Adrenal gland (tissue), 12 donors: Measurements from ENCODE around the gene ARL15. TPM values are rescaled to one million over a fixed set of nuclear protein-coding genes. Genes with fewer than 3 reads are reported as not detected.

Experiments
- DNase-seq, 7 donors: peaks; one replicate each; pipeline ENCODE4 v3.0.0-alpha.2; 2019 to 2020
- H3K27ac ChIP-seq, 5 donors: fragments of 200-600 bp; sonication (generic) in 4 of 5; 1 replicate in 3 of 5; 2 replicates in 2 of 5; pipeline versions ENCODE4 v1.5.1 to v1.8.0; 2016 to 2020; ENCODE audit warnings: mild to moderate bottlenecking in 1 of 5
- H3K27me3 ChIP-seq: fragments of 200-600 bp; 2 replicates; pipeline ENCODE4 v1.8.0; 2021
- H3K36me3 ChIP-seq, 2 donors: fragments of 200-600 bp; replicated peaks in 1 of 2; 1 replicate in 1 of 2; 2 replicates in 1 of 2; pipeline versions ENCODE4 v1.5.1 to v1.8.0; 2018 to 2022
- H3K4me1 ChIP-seq, 2 donors: fragments of 200-600 bp; replicated peaks in 1 of 2; 1 replicate in 1 of 2; 2 replicates in 1 of 2; pipeline versions ENCODE4 v1.5.1 to v1.8.0; 2018 to 2021
- H3K4me3 ChIP-seq, 4 donors: fragments of 200-600 bp; sonication (generic) in 3 of 4; one replicate each; pipeline ENCODE4 v1.5.1; 2016 to 2018
- H3K9me3 ChIP-seq, 3 donors: fragments of 200-600 bp; sonication (generic) in 1 of 3; replicated peaks in 1 of 3; 1 replicate in 2 of 3; 2 replicates in 1 of 3; pipeline versions ENCODE4 v1.5.1 to v1.8.0; 2016 to 2021
- CTCF ChIP-seq, 6 experiments: fragments of 450-650 bp in 4 of 6; fragments of 200-600 bp in 2 of 6; sonication (generic) in 1 of 6; IDR thresholded peaks; 1 replicate in 5 of 6; 2 replicates in 1 of 6; pipeline versions ENCODE4 v1.5.1 to v1.8.0; 2016 to 2021; ENCODE audit warnings: antibody characterized with exemption in 6 of 6, mild to moderate bottlenecking in 2 of 6, moderate library complexity in 1 of 6
- POLR2A ChIP-seq, 2 donors: fragments of 450-650 bp; IDR thresholded peaks; one replicate each; pipeline ENCODE4 v1.6.1; 2017; ENCODE audit warnings: antibody characterized with exemption in 2 of 2, mild to moderate bottlenecking in 2 of 2, moderate library complexity in 1 of 2
- WGBS, 4 donors: extraction: QIAGEN DNeasy Blood & Tissue Kit in 2 of 4; methylation state at CpG; one replicate each; pipeline versions ENCODE4 v1.1.5 to v1.1.7; 2013 to 2017; 5-methylcytosine and 5-hydroxymethylcytosine counted together
- intact Hi-C, 2 donors: fragments of 100-400 bp; cut with DNase I; formaldehyde crosslinking; loops; one replicate each; pipeline versions ENCODE4 v1.14.1 to v1.15.0; 2022 to 2023
- microRNA counts, 2 donors: library from miRNA; unstranded; fragments of <30 nt; microRNA quantifications; one replicate each; lab custom pipeline; 2016
- microRNA-seq, 3 donors: library from miRNA; unstranded; fragments of <30 nt; microRNA quantifications; one replicate each; pipeline ENCODE4, GENCODE V29; 2017 to 2020
- polyA plus RNA-seq, 3 donors: library from polyadenylated mRNA; stranded (reverse); fragments of 200-250 nt in 2 of 3; fragments of 350-450 nt in 1 of 3; fragmentation: Illumina TruSeq in 1 of 3; extraction: RNeasy Lipid Tissue Mini Kit (QIAGEN cat#74804) in 1 of 3; gene quantifications; one replicate each; pipeline ENCODE4 v1.2.3, GENCODE V29; 2013 to 2014
- small RNA-seq, 2 donors: library from RNA; depleted of rRNA; stranded (forward); fragments of <200 nt; gene quantifications; one replicate each; pipeline ENCODE3, GENCODE V24; 2016
- total RNA-seq, 9 donors: library from RNA; depleted of rRNA in 4 of 9; stranded (reverse); fragments of >200 nt in 4 of 9; fragments of 120-200 nt in 1 of 9; fragmentation: NEBNext Ultra II Directional in 1 of 9; extraction: Animal tissue kit (Norgen Biotek cat#: 25700) in 1 of 9; gene quantifications; one replicate each; pipeline versions ENCODE4 v1.1.0 to v1.2.4, GENCODE V29; 2013 to 2023
- donor health status: healthy with polysubstance abuse.
- donor health status: Bipolar disorder and iron deficiency.
- donor health status: DM: yes; HTN: yes; CAD: no.
- donor health status: DM: no; HTN: no; CAD: no.
- donor health status: DM: no; HTN: no; CAD: no.
- donor health status: DM: yes; HTN: yes; CAD: no.

Gene ARL15
- total and polyA plus RNA-seq, 12 donors: 12.1 to 85.6 (median 38.9) TPM

GRCh38 chr5:53834500-53834899 is 475.9 kb downstream of the ARL15 start:
- 45 to 62% (median 56%) methylated on average over 4 of the region's 4 CpGs for WGBS, 4 donors
- intact Hi-C loops: no loop called here
- no peaks in the 10 kb centered on the region for H3K9me3 ChIP-seq
- no peaks in the 10 kb centered on the region for H3K27me3 ChIP-seq
- no peak for DNase-seq
- H3K4me1 ChIP-seq: no peaks in the 10 kb centered on the region
- TF ChIP-seq CTCF (IDR thresholded peaks at IDR 0.05): no peak
- no peak for TF ChIP-seq POLR2A (IDR thresholded peaks at IDR 0.05)
- H3K36me3 ChIP-seq: no peaks in the 10 kb centered on the region
- no peak overlapping the region for H3K27ac ChIP-seq
- no peak overlapping the region for H3K4me3 ChIP-seq

MicroRNAs encoded within 50 kb of the gene (microRNA counts, 767-probe panel; counts per million panel counts)
- microRNA hsa-miR-581 (lab: Ali Mortazavi, UCI): 0 counts per million in 2 donors

Small RNA genes within 50 kb of the gene (microRNA-seq; reads per million reads assigned to microRNA genes)
- 0 reads per million in 3 donors for gene MIR4459
- gene MIR581: 0 to 0.57 (median 0) reads per million in 3 donors

Small RNA genes within 50 kb of the gene (small RNA-seq; reads per million reads assigned to genes)
- gene AC008873.1 (0 reads per million in 2 donors), gene MIR4459 (0 reads per million in 2 donors), gene MIR581 (0 reads per million in 2 donors), gene RNU6-272P (0 reads per million in 2 donors)

Other genes starting within 250 kb of the ARL15 start
- gene HSPB3, start 145.1 kb upstream of the ARL15 start, total RNA-seq: under 1 TPM in 1 of 9 donors, not detected in 8; 0.28 TPM
- gene HSPB3, start 145.1 kb upstream of the ARL15 start, polyA plus RNA-seq: under 1 TPM in 2 of 3 donors, not detected in 1; 0.54 to 0.64 TPM
- gene SNX18, start 207.2 kb upstream of the ARL15 start, total RNA-seq: 10 to 100 TPM; 18.9 to 89.4 (median 38.1) TPM
- gene SNX18, start 207.2 kb upstream of the ARL15 start, polyA plus RNA-seq: 10 to 100 TPM in 1 of 3 donors, 1 to 10 TPM in 2; 4.0 to 20.6 (median 5.7) TPM